H9 (cell line): Measurements from ENCODE around the gene PTK6. TPM values are rescaled to one million over a fixed set of nuclear protein-coding genes. Genes with fewer than 3 reads are reported as not detected.

Experiments
- DNase-seq: peaks from one replicate; pipeline ENCODE4 v3.0.0-alpha.2; 2017
- H2AFZ ChIP-seq: one replicate; pipeline ENCODE4 v1.6.1; 2013; ENCODE audit warnings: mild to moderate bottlenecking, low read length, control low read depth, moderate library complexity
- H2AK5ac ChIP-seq: 2 replicates; pipeline ENCODE4 v1.6.1; 2013; ENCODE audit warnings: low read length, control low read depth, mixed read lengths; ENCODE audit not compliant: insufficient read length
- H2BK120ac ChIP-seq: one replicate; pipeline ENCODE4 v1.6.1; 2013; ENCODE audit warnings: low read depth, mild to moderate bottlenecking, low read length, control low read depth, inconsistent platforms; ENCODE audit not compliant: poor library complexity, severe bottlenecking
- H2BK12ac ChIP-seq: 2 replicates; pipeline ENCODE4 v1.6.1; 2013; ENCODE audit warnings: low read length, control low read depth, mixed read lengths, low read depth; ENCODE audit not compliant: insufficient read length
- H2BK15ac ChIP-seq: 2 replicates; pipeline ENCODE4 v1.6.1; 2013; ENCODE audit warnings: low read depth, low read length, control low read depth
- H2BK20ac ChIP-seq: one replicate; pipeline ENCODE4 v1.6.1; 2013; ENCODE audit warnings: low read depth, mild to moderate bottlenecking, low read length, control low read depth, inconsistent platforms; ENCODE audit not compliant: poor library complexity, severe bottlenecking
- H2BK5ac ChIP-seq: 2 replicates; pipeline ENCODE4 v1.6.1; 2013; ENCODE audit warnings: low read length, control low read depth, mixed read lengths; ENCODE audit not compliant: insufficient read length
- H3K14ac ChIP-seq: 2 replicates; pipeline ENCODE4 v1.6.1; 2013; ENCODE audit warnings: low read length, control low read depth; ENCODE audit not compliant: insufficient read depth
- H3K18ac ChIP-seq: 2 replicates; pipeline ENCODE4 v1.6.1; 2013; ENCODE audit warnings: low read depth, mild to moderate bottlenecking, mixed read lengths, low read length, control low read depth; ENCODE audit not compliant: insufficient read length
- H3K23ac ChIP-seq: 2 replicates; pipeline ENCODE4 v1.6.1; 2013; ENCODE audit warnings: low read length, control low read depth, mixed read lengths, low read depth; ENCODE audit not compliant: insufficient read length
- H3K23me2 ChIP-seq: 2 replicates; pipeline ENCODE4 v1.6.1; 2013; ENCODE audit warnings: low read depth, mild to moderate bottlenecking, mixed read lengths, low read length, control low read depth; ENCODE audit not compliant: insufficient read length, poor library complexity, severe bottlenecking
- H3K27ac ChIP-seq: 2 replicates; pipeline ENCODE4 v1.5.1; 2013; ENCODE audit warnings: low read length, control low read depth, mixed read lengths, low read depth; ENCODE audit not compliant: insufficient read length
- H3K27me3 ChIP-seq: 2 replicates; pipeline ENCODE4 v1.6.1; 2013; ENCODE audit warnings: low read length, control low read depth, inconsistent platforms; ENCODE audit not compliant: insufficient read depth
- H3K4ac ChIP-seq: 2 replicates; pipeline ENCODE4 v1.6.1; 2013; ENCODE audit warnings: low read depth, mild to moderate bottlenecking, control low read depth, inconsistent platforms, low read length, moderate library complexity
- H3K4me1 ChIP-seq: 2 replicates; pipeline ENCODE4 v1.6.1; 2013; ENCODE audit warnings: low read length, control low read depth, inconsistent platforms; ENCODE audit not compliant: insufficient read depth
- H3K4me2 ChIP-seq: 2 replicates; pipeline ENCODE4 v1.6.1; 2013; ENCODE audit warnings: low read length, control low read depth, mixed read lengths; ENCODE audit not compliant: insufficient read length, insufficient read depth
- H3K56ac ChIP-seq: 2 replicates; pipeline ENCODE4 v1.6.1; 2013; ENCODE audit warnings: low read depth, mild to moderate bottlenecking, mixed read lengths, low read length, control low read depth; ENCODE audit not compliant: insufficient read length
- H3K79me1 ChIP-seq: 2 replicates; pipeline ENCODE4 v1.6.1; 2013; ENCODE audit warnings: low read depth, mild to moderate bottlenecking, moderate library complexity, low read length, control low read depth, inconsistent platforms; ENCODE audit not compliant: insufficient read depth, poor library complexity, severe bottlenecking
- H3K79me2 ChIP-seq: 2 replicates; pipeline ENCODE4 v1.6.1; 2013; ENCODE audit warnings: low read length, control low read depth, inconsistent platforms; ENCODE audit not compliant: insufficient read depth
- H3K9ac ChIP-seq: 2 replicates; pipeline ENCODE4 v1.6.1; 2013; ENCODE audit warnings: low read length, control low read depth, mixed read lengths; ENCODE audit not compliant: insufficient read length; ENCODE audit errors: extremely low read depth
- H3K9me3 ChIP-seq: one replicate; pipeline ENCODE4 v1.6.1; 2013; ENCODE audit warnings: low read depth, low read length, inconsistent platforms; ENCODE audit not compliant: control insufficient read depth
- H3T11ph ChIP-seq: one replicate; pipeline ENCODE4 v1.6.1; 2013; ENCODE audit warnings: mild to moderate bottlenecking, low read length, control low read depth, inconsistent platforms
- H4K20me1 ChIP-seq: one replicate; pipeline ENCODE4 v1.6.1; 2013; ENCODE audit not compliant: control insufficient read depth, insufficient read length, insufficient read depth
- H4K5ac ChIP-seq: 2 replicates; pipeline ENCODE4 v1.6.1; 2013; ENCODE audit warnings: low read depth, mild to moderate bottlenecking, mixed read lengths, low read length, control low read depth; ENCODE audit not compliant: insufficient read length
- H4K8ac ChIP-seq: replicated peaks from 2 replicates; pipeline ENCODE4 v1.6.1; 2013; ENCODE audit warnings: low read length, control low read depth, mixed read lengths, low read depth; ENCODE audit not compliant: insufficient read length
- H4K91ac ChIP-seq: 2 replicates; pipeline ENCODE4 v1.6.1; 2013; ENCODE audit warnings: low read depth, mild to moderate bottlenecking, moderate library complexity, mixed read lengths, low read length, control low read depth; ENCODE audit not compliant: insufficient read length
- H3K27ac Mint-ChIP-seq, 3 experiments: 2 replicates in 2 of 3; 3 replicates in 1 of 3; pipeline ENCODE4 v1.8.0; 2020 to 2021; ENCODE audit warnings: mixed read lengths in 3 of 3, mild to moderate bottlenecking in 1 of 3, moderate library complexity in 1 of 3
- H3K27me3 Mint-ChIP-seq: 2 replicates; pipeline ENCODE4 v1.8.0; 2021; ENCODE audit warnings: low read depth, mild to moderate bottlenecking, moderate library complexity, mixed read lengths
- H3K36me3 Mint-ChIP-seq, 3 experiments: 2 replicates in 2 of 3; 3 replicates in 1 of 3; pipeline ENCODE4 v1.8.0; 2020 to 2021; ENCODE audit warnings: low read depth in 3 of 3, mixed read lengths in 3 of 3; ENCODE audit not compliant: insufficient read depth in 1 of 3
- H3K4me1 Mint-ChIP-seq, 2 experiments: 2 replicates each; pipeline ENCODE4 v1.8.0; 2020; ENCODE audit warnings: mixed read lengths in 2 of 2
- H3K4me3 Mint-ChIP-seq, 2 experiments: 2 replicates in 1 of 2; 3 replicates in 1 of 2; pipeline ENCODE4 v1.8.0; 2020 to 2021; ENCODE audit warnings: mild to moderate bottlenecking in 2 of 2, mixed read lengths in 2 of 2, moderate library complexity in 1 of 2
- H3K9me3 Mint-ChIP-seq, 2 experiments: 2 replicates in 1 of 2; 3 replicates in 1 of 2; pipeline ENCODE4 v1.8.0; 2020; ENCODE audit warnings: mild to moderate bottlenecking in 2 of 2, mixed read lengths in 2 of 2, moderate library complexity in 1 of 2
- CTCF ChIP-seq: fragments of 200-600 bp; sonication (generic); conservative IDR thresholded peaks from 3 replicates; pipeline ENCODE4 v1.8.0; 2021; ENCODE audit warnings: antibody characterized with exemption, mild to moderate bottlenecking
- WGBS: extraction: QIAGEN DNeasy Blood & Tissue Kit; methylation state at CpG from one replicate; pipeline ENCODE4 v1.1.7; 2013; ENCODE audit warnings: missing lambda C conversion rate, low lambda C conversion rate, mixed read lengths; ENCODE audit not compliant: insufficient read length; ENCODE audit errors: extremely low coverage; 5-methylcytosine and 5-hydroxymethylcytosine counted together
- total RNA-seq: library from RNA; stranded (reverse); gene quantifications from 2 replicates; pipeline ENCODE4 v1.2.1, GENCODE V29; 2021

Gene PTK6
- total RNA-seq, 1 experiment from 2014 or later, result 0.46 TPM

GRCh38 chr20:63573647-63574131 lies 36.5 kb upstream of the PTK6 start:
- H3K4me3 Mint-ChIP-seq, result peak overlapping the region; percentile 73 to 87
- TF ChIP-seq CTCF, result no peak
- H3K4ac ChIP-seq, result no peak overlapping the region
- no peak overlapping the region for H2BK5ac ChIP-seq
- H3K56ac ChIP-seq, result no peak overlapping the region
- H3K18ac ChIP-seq, result no peak overlapping the region
- no peaks in the 10 kb centered on the region for H3K79me2 ChIP-seq
- no peak overlapping the region for H4K91ac ChIP-seq
- H3K27me3 Mint-ChIP-seq, result no peaks in the 10 kb centered on the region; the same call in 1 of the 2 replicates
- no peaks in the 10 kb centered on the region for H3K9me3 Mint-ChIP-seq
- no peak overlapping the region for H2BK12ac ChIP-seq
- H3K9me3 ChIP-seq, result no peaks in the 10 kb centered on the region
- no peak overlapping the region for H2BK120ac ChIP-seq
- DNase-seq, result no peak
- H2AFZ ChIP-seq, result no peak overlapping the region
- H3K27ac ChIP-seq, result no peak overlapping the region
- peak overlapping the region; percentile 48 for H3K9ac ChIP-seq
- no CpG with 5 or more reads among the region's 24 CpGs for WGBS
- no peak overlapping the region for H4K8ac ChIP-seq
- H3K14ac ChIP-seq, result peak overlapping the region; percentile 71; the same call in 1 of the 2 replicates
- no peaks in the 10 kb centered on the region for H4K20me1 ChIP-seq
- H2BK15ac ChIP-seq, result no peak overlapping the region
- H3K4me2 ChIP-seq, result peak overlapping the region; percentile 72
- no peak overlapping the region for H3T11ph ChIP-seq
- H3K27ac Mint-ChIP-seq, result no peak overlapping the region
- no peaks in the 10 kb centered on the region for H3K27me3 ChIP-seq
- no peak overlapping the region for H2AK5ac ChIP-seq
- H3K79me1 ChIP-seq, result no peaks in the 10 kb centered on the region
- H3K36me3 Mint-ChIP-seq, result no peaks in the 10 kb centered on the region
- no peaks in the 10 kb centered on the region for H3K4me1 ChIP-seq
- peaks cover 4% of the 10 kb centered on the region for H3K23me2 ChIP-seq
- H3K4me1 Mint-ChIP-seq, result peaks cover 4 to 10% of the 10 kb centered on the region in 2 experiments; a peak in 3 of 4 replicates
- no peak overlapping the region for H2BK20ac ChIP-seq
- H4K5ac ChIP-seq, result no peak overlapping the region
- H3K23ac ChIP-seq, result no peak overlapping the region
